Trophoblast cell (in vitro differentiated cells and primary cell): Measurements from ENCODE around the gene NSRP1.

Source experiments
- DNase-seq, 2 donors: peaks; one replicate each; pipeline ENCODE4 v3.0.0-alpha.2; 2016
- H2AFZ ChIP-seq: 2 replicates; pipeline ENCODE4 v1.6.1; 2013; ENCODE audit warnings: low read length, moderate library complexity, mild to moderate bottlenecking; ENCODE audit not compliant: insufficient read depth, poor library complexity
- H2AK5ac ChIP-seq: 2 replicates; pipeline ENCODE4 v1.6.1; 2013; ENCODE audit warnings: mild to moderate bottlenecking, low read length
- H2BK120ac ChIP-seq: 2 replicates; pipeline ENCODE4 v1.6.1; 2013; ENCODE audit warnings: low read length, mild to moderate bottlenecking, moderate library complexity; ENCODE audit not compliant: insufficient read depth, poor library complexity
- H2BK12ac ChIP-seq: 2 replicates; pipeline ENCODE4 v1.6.1; 2013; ENCODE audit warnings: mild to moderate bottlenecking, low read length, moderate library complexity
- H2BK5ac ChIP-seq: 2 replicates; pipeline ENCODE4 v1.6.1; 2013; ENCODE audit warnings: low read length, low read depth, moderate library complexity, mild to moderate bottlenecking; ENCODE audit not compliant: poor library complexity
- H3K14ac ChIP-seq: 2 replicates; pipeline ENCODE4 v1.6.1; 2013; ENCODE audit warnings: mild to moderate bottlenecking, low read length
- H3K18ac ChIP-seq: 2 replicates; pipeline ENCODE4 v1.6.1; 2013; ENCODE audit warnings: mild to moderate bottlenecking, low read length
- H3K23ac ChIP-seq: 2 replicates; pipeline ENCODE4 v1.6.1; 2013; ENCODE audit warnings: low read length
- H3K27ac ChIP-seq: 2 replicates; pipeline ENCODE4 v1.5.1; 2013; ENCODE audit warnings: low read depth, mild to moderate bottlenecking, inconsistent platforms, low read length, moderate library complexity
- H3K27me3 ChIP-seq: 2 replicates; pipeline ENCODE4 v1.6.1; 2013; ENCODE audit warnings: inconsistent platforms, mild to moderate bottlenecking, low read length, moderate library complexity; ENCODE audit not compliant: insufficient read depth
- H3K36me3 ChIP-seq, 2 experiments: 1 replicate in 1 of 2; 2 replicates in 1 of 2; pipeline ENCODE4 v1.6.1; 2013; ENCODE audit warnings: low read length in 2 of 2, mild to moderate bottlenecking in 2 of 2, moderate library complexity in 1 of 2; ENCODE audit not compliant: insufficient read depth in 2 of 2, control insufficient read depth in 1 of 2
- H3K4ac ChIP-seq: 2 replicates; pipeline ENCODE4 v1.6.1; 2013; ENCODE audit warnings: low read depth, mild to moderate bottlenecking, low read length, moderate library complexity
- H3K4me1 ChIP-seq, 2 experiments: 1 replicate in 1 of 2; 2 replicates in 1 of 2; pipeline ENCODE4 v1.6.1; 2013; ENCODE audit warnings: low read length in 2 of 2, mild to moderate bottlenecking in 2 of 2, moderate library complexity in 1 of 2; ENCODE audit not compliant: insufficient read depth in 2 of 2, control insufficient read depth in 1 of 2
- H3K4me2 ChIP-seq: 2 replicates; pipeline ENCODE4 v1.6.1; 2013; ENCODE audit warnings: inconsistent platforms, mild to moderate bottlenecking, low read length, moderate library complexity
- H3K4me3 ChIP-seq: 2 replicates; pipeline ENCODE4 v1.5.1; 2013; ENCODE audit warnings: mild to moderate bottlenecking, low read depth, low read length, inconsistent platforms
- H3K79me1 ChIP-seq: one replicate; pipeline ENCODE4 v1.6.1; 2013; ENCODE audit warnings: low read length
- H3K79me2 ChIP-seq: 2 replicates; pipeline ENCODE4 v1.6.1; 2013; ENCODE audit warnings: low read length, mild to moderate bottlenecking; ENCODE audit not compliant: control insufficient read depth, insufficient read depth, poor library complexity
- H3K9ac ChIP-seq: 2 replicates; pipeline ENCODE4 v1.6.1; 2013; ENCODE audit warnings: mild to moderate bottlenecking, low read length
- H3K9me3 ChIP-seq: 2 replicates; pipeline ENCODE4 v1.6.1; 2013; ENCODE audit warnings: low read depth, mild to moderate bottlenecking, control low read depth, inconsistent platforms, low read length; ENCODE audit not compliant: insufficient read depth
- H4K12ac ChIP-seq: 2 replicates; pipeline ENCODE4 v1.6.1; 2013; ENCODE audit warnings: low read depth, mild to moderate bottlenecking, low read length, moderate library complexity
- H4K8ac ChIP-seq: 2 replicates; pipeline ENCODE4 v1.6.1; 2013; ENCODE audit warnings: low read depth, mild to moderate bottlenecking, low read length, moderate library complexity
- H4K91ac ChIP-seq: one replicate; pipeline ENCODE4 v1.6.1; 2013; ENCODE audit warnings: low read depth, mild to moderate bottlenecking, low read length, moderate library complexity
- WGBS: extraction: QIAGEN DNeasy Blood & Tissue Kit; methylation state at CpG from one replicate; pipeline ENCODE4 v1.1.7; 2013; ENCODE audit warnings: missing lambda C conversion rate; ENCODE audit not compliant: insufficient read length, insufficient coverage; ENCODE audit errors: extremely low coverage; 5-methylcytosine and 5-hydroxymethylcytosine counted together

The NSRP1 gene

GRCh38 chr17:30188211-30188939 is 71.8 kb downstream of the NSRP1 start:
- DNase-seq: peak; percentile 54 to 89
- Histone ChIP-seq H3K36me3 (peaks cover 4 to 14% of the 10 kb centered on the region in 2 experiments), H3K4me3 (no peak overlapping the region), H2AFZ (no peak overlapping the region), H4K91ac (no peak overlapping the region), H2AK5ac (no peak overlapping the region), H2BK12ac (no peak overlapping the region), H3K9me3 (no peaks in the 10 kb centered on the region), H3K23ac (no peak overlapping the region), H4K8ac (no peak overlapping the region), H2BK120ac (no peak overlapping the region), H3K79me1 (no peaks in the 10 kb centered on the region), H4K12ac (no peak overlapping the region), H3K9ac (no peak overlapping the region), H3K79me2 (no peaks in the 10 kb centered on the region), H3K4me1 (no peaks in the 10 kb centered on the region), H3K27ac (no peak overlapping the region), H3K18ac (no peak overlapping the region), H3K27me3 (no peaks in the 10 kb centered on the region), H3K4me2 (no peak overlapping the region), H2BK5ac (no peak overlapping the region), H3K4ac (no peak overlapping the region), H3K14ac (no peak overlapping the region)
- WGBS: no CpG with 5 or more reads among the region's 5 CpGs

DNA sequence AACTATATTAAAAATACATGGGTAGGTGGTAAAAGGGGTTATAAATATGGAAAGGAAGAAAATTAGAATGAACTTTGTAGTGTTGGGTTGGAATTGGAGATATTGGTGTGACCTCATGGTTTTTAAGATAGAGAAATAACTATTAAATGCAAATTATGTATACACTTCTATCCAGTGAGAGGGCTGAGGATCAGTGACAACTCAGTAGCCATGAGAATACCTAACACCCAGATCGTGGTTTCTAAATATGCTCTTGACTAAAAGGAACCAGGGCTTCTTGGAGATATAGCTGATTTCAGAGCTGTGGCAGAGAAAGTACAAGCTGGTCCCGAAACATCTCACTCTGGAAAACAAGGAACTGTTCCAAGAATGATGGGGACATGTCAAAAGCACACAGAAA is 74.5 kb downstream of the NSRP1 start:
- Histone ChIP-seq H3K4me3 (no peak overlapping the region), H4K91ac (no peak overlapping the region), H3K79me1 (no peaks in the 10 kb centered on the region), H4K12ac (no peak overlapping the region), H3K9ac (no peak overlapping the region), H3K36me3 (peaks cover 0 to 3% of the 10 kb centered on the region in 2 experiments), H3K9me3 (no peaks in the 10 kb centered on the region), H3K27ac (no peak overlapping the region), H3K4me2 (no peak overlapping the region), H3K27me3 (no peaks in the 10 kb centered on the region), H3K4me1 (no peaks in the 10 kb centered on the region), H3K14ac (no peak overlapping the region), H3K79me2 (no peaks in the 10 kb centered on the region), H2AFZ (no peak overlapping the region), H4K8ac (no peak overlapping the region), H3K23ac (no peak overlapping the region), H3K18ac (no peak overlapping the region), H2BK12ac (no peak overlapping the region), H2BK120ac (no peak overlapping the region), H2BK5ac (no peak overlapping the region), H2AK5ac (no peak overlapping the region), H3K4ac (no peak overlapping the region)
- no CpG with 5 or more reads among the region's 2 CpGs for WGBS
- DNase-seq: no peak

DNA sequence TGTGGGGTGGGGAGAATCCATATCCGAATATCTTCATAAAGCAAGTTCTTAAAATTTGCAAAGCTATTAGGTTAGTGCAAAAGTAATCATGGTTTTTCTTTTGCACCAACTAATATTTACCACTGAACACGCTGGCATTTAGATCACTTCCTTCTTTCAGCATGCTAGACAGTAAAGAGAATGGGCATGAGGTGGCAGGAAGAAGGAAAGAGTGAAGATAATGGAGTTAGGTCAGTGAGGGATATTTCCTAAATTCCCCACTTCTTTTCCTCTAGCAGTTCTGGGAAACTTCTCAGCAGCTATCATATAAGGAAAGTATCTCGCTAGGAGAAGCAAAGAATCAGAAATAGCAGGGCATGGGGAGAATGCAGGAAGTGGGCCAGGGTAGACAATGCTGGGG is 79.9 kb downstream of the NSRP1 start:
- Histone ChIP-seq H3K23ac (no peak overlapping the region), H4K8ac (no peak overlapping the region), H3K4me3 (no peak overlapping the region), H2BK120ac (no peak overlapping the region), H3K4ac (no peak overlapping the region), H2AK5ac (no peak overlapping the region), H3K27me3 (no peaks in the 10 kb centered on the region), H2BK12ac (no peak overlapping the region), H3K79me1 (no peaks in the 10 kb centered on the region), H3K79me2 (no peaks in the 10 kb centered on the region), H3K9me3 (no peaks in the 10 kb centered on the region), H3K14ac (no peak overlapping the region), H2AFZ (no peak overlapping the region), H3K36me3 (no peaks in the 10 kb centered on the region), H3K18ac (no peak overlapping the region), H3K9ac (no peak overlapping the region), H2BK5ac (no peak overlapping the region), H4K91ac (no peak overlapping the region), H3K27ac (no peak overlapping the region), H3K4me2 (no peak overlapping the region), H4K12ac (no peak overlapping the region), H3K4me1 (no peaks in the 10 kb centered on the region)
- no CpG with 5 or more reads among the region's 3 CpGs for WGBS
- DNase-seq: no peak

GRCh38 chr17:30197416-30197815 is 80.8 kb downstream of the NSRP1 start:
- H3K23ac ChIP-seq: no peak overlapping the region
- H3K4me1 ChIP-seq: no peaks in the 10 kb centered on the region
- no peak overlapping the region for H3K4ac ChIP-seq
- no peak overlapping the region for H2AFZ ChIP-seq
- no peaks in the 10 kb centered on the region for H3K27me3 ChIP-seq
- no peak overlapping the region for H4K12ac ChIP-seq
- no peak overlapping the region for H3K4me2 ChIP-seq
- no peak overlapping the region for H3K9ac ChIP-seq
- H3K27ac ChIP-seq: no peak overlapping the region
- no peak overlapping the region for H3K14ac ChIP-seq
- no peaks in the 10 kb centered on the region for H3K36me3 ChIP-seq
- no peaks in the 10 kb centered on the region for H3K79me2 ChIP-seq
- H2BK12ac ChIP-seq: no peak overlapping the region
- H2AK5ac ChIP-seq: no peak overlapping the region
- no peak for DNase-seq
- no peak overlapping the region for H4K91ac ChIP-seq
- WGBS: no CpG with 5 or more reads among the region's 4 CpGs
- no peak overlapping the region for H3K4me3 ChIP-seq
- no peaks in the 10 kb centered on the region for H3K9me3 ChIP-seq
- no peak overlapping the region for H2BK120ac ChIP-seq
- H4K8ac ChIP-seq: no peak overlapping the region
- H3K79me1 ChIP-seq: no peaks in the 10 kb centered on the region
- no peak overlapping the region for H3K18ac ChIP-seq
- no peak overlapping the region for H2BK5ac ChIP-seq
